K562 treated with DMSO at 1 percent for 4 hours (cell line): ENCODE data around the gene UBB. TPM values are rescaled to one million over a fixed set of nuclear protein-coding genes. Genes with fewer than 3 reads are reported as not detected.

Experiments
- total RNA-seq: library from RNA; unstranded; fragments of 300-600 nt; gene quantifications from 2 replicates; pipeline ENCODE4 v1.2.3, GENCODE V29; 2022; ENCODE audit not compliant: insufficient read depth

The UBB gene
- 1,823 and 2,016 TPM in 2 replicates for total RNA-seq

DNA sequence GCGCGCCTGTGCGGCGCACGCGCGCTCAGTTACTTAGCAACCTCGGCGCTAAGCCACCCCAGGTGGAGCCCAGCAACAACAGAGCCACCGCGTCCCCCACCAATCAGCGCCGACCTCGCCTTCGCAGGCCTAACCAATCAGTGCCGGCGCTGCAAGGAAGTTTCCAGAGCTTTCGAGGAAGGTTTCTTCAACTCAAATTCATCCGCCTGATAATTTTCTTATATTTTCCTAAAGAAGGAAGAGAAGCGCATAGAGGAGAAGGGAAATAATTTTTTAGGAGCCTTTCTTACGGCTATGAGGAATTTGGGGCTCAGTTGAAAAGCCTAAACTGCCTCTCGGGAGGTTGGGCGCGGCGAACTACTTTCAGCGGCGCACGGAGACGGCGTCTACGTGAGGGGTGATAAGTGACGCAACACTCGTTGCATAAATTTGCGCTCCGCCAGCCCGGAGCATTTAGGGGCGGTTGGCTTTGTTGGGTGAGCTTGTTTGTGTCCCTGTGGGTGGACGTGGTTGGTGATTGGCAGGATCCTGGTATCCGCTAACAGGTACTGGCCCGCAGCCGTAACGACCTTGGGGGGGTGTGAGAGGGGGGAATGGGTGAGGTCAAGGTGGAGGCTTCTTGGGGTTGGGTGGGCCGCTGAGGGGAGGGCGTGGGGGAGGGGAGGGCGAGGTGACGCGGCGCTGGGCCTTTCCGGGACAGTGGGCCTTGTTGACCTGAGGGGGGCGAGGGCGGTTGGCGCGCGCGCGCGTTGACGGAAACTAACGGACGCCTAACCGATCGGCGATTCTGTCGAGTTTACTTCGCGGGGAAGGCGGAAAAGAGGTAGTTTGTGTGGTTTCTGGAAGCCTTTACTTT is at the start of gene UBB:
UBB (plus strand) TSS at position 452 of the 856 bp plus-strand sequence. CDS start 817 bp downstream, outside the sequence.

DNA sequence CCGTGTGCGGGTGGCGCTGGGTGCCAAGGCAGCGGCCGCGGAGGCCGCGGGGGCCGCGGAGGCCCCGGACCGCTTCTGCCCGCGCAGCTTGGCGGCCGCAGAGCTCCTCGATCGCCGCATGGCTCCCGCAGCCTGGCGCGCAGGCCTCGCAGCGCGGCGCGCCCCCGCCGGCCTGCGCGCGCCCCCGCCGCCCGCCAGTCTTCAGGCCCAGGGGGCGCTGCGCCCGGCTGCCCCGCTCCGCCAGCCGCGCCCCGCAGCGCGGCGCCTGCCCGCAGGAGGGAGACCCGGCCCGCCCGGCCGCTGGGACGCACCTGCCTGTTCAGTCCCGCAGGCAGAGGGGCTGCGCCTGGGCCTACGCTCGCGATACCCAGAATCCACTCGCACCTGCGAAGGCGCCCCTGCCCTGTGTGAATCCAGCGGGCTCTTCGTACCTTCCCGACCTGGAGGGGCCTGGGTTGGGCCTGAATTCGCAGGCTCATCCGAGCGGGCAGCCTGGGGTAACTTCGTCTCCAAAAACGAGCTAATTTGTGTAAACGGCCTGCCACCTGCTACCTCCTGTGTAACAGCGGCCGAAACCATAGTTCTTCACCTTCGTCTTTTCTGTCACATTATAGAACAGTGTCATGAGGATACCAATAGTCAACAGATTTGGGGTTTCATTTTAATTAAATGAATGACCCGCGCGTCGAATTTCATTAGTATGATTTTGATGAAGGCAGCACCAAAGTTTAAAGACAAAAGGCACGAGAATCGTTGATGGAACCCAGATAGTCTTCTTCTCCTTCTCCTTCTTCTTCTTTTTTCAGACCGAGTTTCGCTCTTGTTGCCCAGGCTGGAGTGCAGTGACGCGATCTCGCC is 27.3 kb upstream of the UBB start, which contains the start of gene CENPV:
CENPV (minus strand) TSS at position 153 of the 858 bp plus-strand sequence; CDS start at position 120, 33 bp downstream.

DNA sequence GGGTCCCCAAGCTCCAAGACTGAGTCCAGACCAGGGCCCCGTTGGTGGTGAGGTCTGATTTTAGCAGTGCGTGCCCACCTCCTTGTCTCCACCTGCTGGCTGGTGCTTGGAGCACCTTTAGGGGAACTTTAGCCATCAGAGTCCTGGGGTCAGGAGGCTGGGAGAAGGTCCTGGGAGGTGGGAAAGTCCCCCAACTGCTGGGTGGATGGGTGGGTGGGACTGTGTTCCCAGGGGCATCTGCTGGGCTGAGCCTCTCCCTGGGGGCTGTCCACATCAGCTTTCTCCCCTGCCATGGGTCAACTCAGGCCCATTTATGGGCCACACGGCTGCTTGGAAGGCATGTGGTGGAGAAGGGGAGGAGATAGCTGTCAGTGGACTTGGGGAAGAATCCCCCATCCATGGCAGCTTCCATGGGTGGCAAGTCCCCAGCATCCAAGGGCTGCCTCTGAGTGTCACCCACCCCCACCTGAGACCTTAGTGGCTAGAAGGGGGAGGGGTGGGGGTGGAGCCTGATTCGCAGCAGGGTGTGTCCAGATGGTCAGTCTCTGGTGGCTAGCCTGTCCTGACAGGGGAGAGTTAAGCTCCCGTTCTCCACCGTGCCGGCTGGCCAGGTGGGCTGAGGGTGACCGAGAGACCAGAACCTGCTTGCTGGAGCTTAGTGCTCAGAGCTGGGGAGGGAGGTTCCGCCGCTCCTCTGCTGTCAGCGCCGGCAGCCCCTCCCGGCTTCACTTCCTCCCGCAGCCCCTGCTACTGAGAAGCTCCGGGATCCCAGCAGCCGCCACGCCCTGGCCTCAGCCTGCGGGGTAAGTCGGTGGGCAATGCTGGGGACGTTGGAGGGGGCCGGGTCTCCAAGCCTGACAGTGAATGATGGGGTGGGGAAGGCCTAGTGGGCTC is 34.4 kb downstream of the UBB start, which contains the start of gene TRPV2:
TRPV2 (plus strand) TSS at position 541 of the 894 bp plus-strand sequence. CDS start 2,098 bp downstream, outside the sequence.

Other genes starting within 250 kb of the UBB start
- gene NCOR1, start 165.6 kb upstream of the UBB start, total RNA-seq = 30.2 and 32.6 TPM in 2 replicates
- gene PIGL, start 163.9 kb upstream of the UBB start, total RNA-seq = 13.2 and 20.5 TPM in 2 replicates
- 52.2 and 57.6 TPM in 2 replicates for gene CENPV, start 27.6 kb upstream of the UBB start, total RNA-seq
- 103 and 108 TPM in 2 replicates for gene TRPV2, start 34.5 kb downstream of the UBB start, total RNA-seq
- 0.18 TPM in 1 of 2 replicates, not detected in the other for gene LRRC75A, start 111.1 kb downstream of the UBB start, total RNA-seq
- gene ZNF287, start 188.1 kb downstream of the UBB start, total RNA-seq = not detected in 2 replicates